K562 (cell line): ENCODE data around the gene SYNJ2. TPM values are rescaled to one million over a fixed set of nuclear protein-coding genes. Genes with fewer than 3 reads are reported as not detected.

ENCODE experiments used
- BCOR ChIP-seq: fragments of 450-650 bp; IDR thresholded peaks from 2 replicates; pipeline ENCODE4 v1.6.1; 2016
- BHLHE40 ChIP-seq: IDR thresholded peaks from 2 replicates; pipeline ENCODE4 v1.6.1; 2011; ENCODE audit warnings: low read length, improper control_type of control experiment
- CBX8 ChIP-seq: fragments of 200-600 bp; sonication (generic); IDR thresholded peaks from 2 replicates; pipeline ENCODE4 v1.6.1; 2012; ENCODE audit warnings: borderline replicate concordance, mixed run types, low read depth, mild to moderate bottlenecking, moderate library complexity, mixed read lengths, low read length, control low read depth, inconsistent platforms; ENCODE audit not compliant: poor library complexity, severe bottlenecking; ENCODE audit errors: extremely low read depth
- CEBPB ChIP-seq: fragments of 450-650 bp; IDR thresholded peaks from 2 replicates; pipeline ENCODE4 v1.6.1; 2016; ENCODE audit warnings: missing genetic modification characterization, missing compliant biosample characterization
- EGR1 ChIP-seq: fragments of 450-650 bp; conservative IDR thresholded peaks from 2 replicates; pipeline ENCODE4 v1.6.1; 2017; ENCODE audit warnings: mild to moderate bottlenecking
- FOXM1 ChIP-seq, 2 experiments: fragments of 450-650 bp in 1 of 2; sonication (generic) in 1 of 2; formaldehyde crosslinking in 1 of 2; IDR thresholded peaks; 2 replicates each; pipeline versions ENCODE4 v1.6.1 to v1.9.0; 2017 to 2022; ENCODE audit warnings: low read depth in 2 of 2, mild to moderate bottlenecking in 2 of 2, missing genetic modification reagents in 1 of 2, moderate library complexity in 1 of 2
- HDAC6 ChIP-seq: IDR thresholded peaks from 2 replicates; pipeline ENCODE4 v1.6.1; 2012; ENCODE audit warnings: low read depth, mild to moderate bottlenecking, control low read depth, inconsistent platforms, low read length, moderate library complexity
- ILK ChIP-seq: fragments of 450-650 bp; IDR thresholded peaks from 2 replicates; pipeline ENCODE4 v1.6.1; 2016; ENCODE audit warnings: missing genetic modification characterization, low read depth, mild to moderate bottlenecking, missing compliant biosample characterization, moderate library complexity, borderline replicate concordance
- MYBL2 ChIP-seq, 2 experiments: fragments of 450-650 bp in 1 of 2; sonication (generic) in 1 of 2; formaldehyde crosslinking in 1 of 2; IDR thresholded peaks; 2 replicates each; pipeline versions ENCODE4 v1.6.1 to v1.8.1; 2017 to 2022; ENCODE audit warnings: borderline replicate concordance in 1 of 2, inconsistent platforms in 1 of 2, low read depth in 1 of 2, mild to moderate bottlenecking in 1 of 2, missing genetic modification reagents in 1 of 2, moderate library complexity in 1 of 2
- NFXL1 ChIP-seq: fragments of 450-650 bp; formaldehyde crosslinking; IDR thresholded peaks from 2 replicates; pipeline ENCODE4 v1.4.0; 2021; ENCODE audit warnings: mild to moderate bottlenecking
- RBM22 ChIP-seq: fragments of 200-400 bp; formaldehyde crosslinking; IDR thresholded peaks from 2 replicates; pipeline ENCODE4 v1.6.1; 2018; ENCODE audit warnings: low read length, low read depth; ENCODE audit not compliant: poor library complexity, severe bottlenecking
- REST ChIP-seq, 2 experiments: fragments of 450-650 bp; formaldehyde crosslinking in 1 of 2; IDR thresholded peaks; 2 replicates each; pipeline versions ENCODE4 v1.4.0 to v1.6.1; 2014 to 2020; ENCODE audit warnings: mild to moderate bottlenecking in 2 of 2, borderline replicate concordance in 1 of 2, low read depth in 1 of 2
- SAFB2 ChIP-seq: fragments of 200-400 bp; formaldehyde crosslinking; IDR thresholded peaks from 2 replicates; pipeline ENCODE4 v1.6.1; 2018; ENCODE audit warnings: borderline replicate concordance, low read length, low read depth, moderate library complexity; ENCODE audit not compliant: severe bottlenecking
- SMARCA4 ChIP-seq: fragments of 450-650 bp; IDR thresholded peaks from 2 replicates; pipeline ENCODE4 v1.6.1; 2016
- SMARCB1 ChIP-seq: IDR thresholded peaks from 2 replicates; pipeline ENCODE4 v1.6.1; 2011; ENCODE audit warnings: improper control_type of control experiment, low read depth; ENCODE audit not compliant: insufficient read length
- TAF7 ChIP-seq: fragments of 450-650 bp; IDR thresholded peaks from 2 replicates; pipeline ENCODE4 v1.6.1; 2016; ENCODE audit warnings: missing genetic modification characterization, missing compliant biosample characterization
- ZFP36 ChIP-seq: fragments of 150-350 bp; IDR thresholded peaks from 2 replicates; pipeline ENCODE4 v1.6.1; 2018; ENCODE audit warnings: low read length, low read depth; ENCODE audit not compliant: partially characterized antibody
- ZNF133 ChIP-seq: fragments of 250-450 bp; sonication (Bioruptor Pico); IDR thresholded peaks from 2 replicates; pipeline ENCODE4 v1.4.0; 2020; ENCODE audit warnings: mild to moderate bottlenecking
- ZNF316 ChIP-seq: fragments of 450-650 bp; IDR thresholded peaks from 2 replicates; pipeline ENCODE4 v1.6.1; 2016
- ZNF436 ChIP-seq: fragments of 250-450, 450-650 bp; sonication (Bioruptor Pico); formaldehyde crosslinking; IDR thresholded peaks from 2 replicates; pipeline ENCODE4 v1.7.0; 2020; ENCODE audit warnings: mild to moderate bottlenecking
- polyA plus RNA-seq, 8 experiments: library from polyadenylated mRNA; depleted of rRNA in 4 of 8; stranded (reverse) in 5 of 8; unstranded in 3 of 8; fragments of >200 nt; fragmentation: Nextera tagmentation in 2 of 8; fragmentation: Illumina TruSeq in 1 of 8; extraction: Ambion mirVana in 2 of 8; extraction: Trizol in 1 of 8; gene quantifications; 2 replicates each; pipeline versions ENCODE4 v1.2.1 to v1.2.3, GENCODE V29; 2011 to 2014; ENCODE audit warnings: inconsistent platforms in 1 of 8, missing spikeins in 1 of 8
- total RNA-seq, 7 experiments: library from RNA; depleted of rRNA in 6 of 7; stranded (reverse); fragments of >200 nt in 6 of 7; fragmentation: Illumina TruSeq in 2 of 7; extraction: Trizol in 2 of 7; gene quantifications; 2 replicates each; pipeline versions ENCODE4 v1.2.1 to v1.2.3, GENCODE V29; 2011 to 2021; ENCODE audit warnings: low replicate concordance in 1 of 7

The SYNJ2 gene
- total and polyA plus RNA-seq, 9 of the 15 experiments (the other 6 are each of a cell fraction or from before 2014, with no cell fraction given): 3.0 to 27.7 (median 17.8) TPM

DNA sequence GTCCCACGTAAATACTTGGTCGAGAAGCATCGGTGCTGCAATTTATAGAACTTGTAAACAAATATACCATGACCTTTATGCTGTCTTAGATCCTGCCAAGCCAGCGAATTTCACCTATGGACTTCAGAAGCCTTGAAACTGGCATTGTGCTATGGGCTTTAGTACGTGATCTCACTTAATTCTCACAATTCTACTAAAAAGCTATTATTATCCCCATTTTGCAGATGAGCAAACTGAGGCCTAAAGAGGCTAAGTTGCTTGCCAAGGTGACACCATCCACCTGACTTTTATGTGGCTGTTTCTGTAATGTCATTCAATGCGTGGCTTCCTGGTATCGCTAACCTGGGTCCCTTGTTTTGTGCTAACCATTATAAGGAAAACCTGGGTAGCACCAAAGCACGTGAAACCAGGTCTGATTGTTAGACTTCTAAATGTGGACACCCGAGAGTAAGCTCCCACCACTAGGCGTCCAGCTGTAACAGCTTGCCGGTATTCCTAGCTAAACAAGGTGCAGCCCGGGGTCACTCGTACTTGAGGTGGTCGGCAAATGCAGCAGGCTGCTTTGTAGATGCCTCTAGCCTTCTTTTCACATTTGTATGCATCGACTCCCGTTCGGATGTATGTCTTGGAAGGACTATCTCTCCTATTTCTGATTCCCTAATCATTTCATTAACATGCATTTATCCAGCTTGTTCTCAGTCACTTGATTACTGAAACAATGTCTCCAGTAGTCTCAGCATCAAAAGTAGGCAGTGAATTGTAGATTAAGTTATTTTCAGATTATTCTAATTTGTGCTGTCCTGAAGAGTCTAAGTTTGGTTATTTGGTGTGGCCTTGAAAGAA lies 1.1 kb downstream of the SYNJ2 start (continued):
- no peak for TF ChIP-seq REST (IDR thresholded peaks at IDR 0.05; ENCODE audit: borderline replicate concordance)
- TF ChIP-seq REST (CRISPR knock-in tag; IDR thresholded peaks at IDR 0.05; ENCODE audit: low read depth): no peak
- no peak for TF ChIP-seq CEBPB (tag)
- TF ChIP-seq SAFB2: no peak
- TF ChIP-seq ILK (tag): no peak
- no peak for TF ChIP-seq ZNF133 (CRISPR knock-in tag)
- no peak for TF ChIP-seq ZFP36
- peak; percentile 100 for TF ChIP-seq BCOR
- no peak for TF ChIP-seq BHLHE40
- TF ChIP-seq ZNF436 (CRISPR knock-in tag): no peak
- TF ChIP-seq ZNF316: 0 out of 2 replicates have a peak, but pooled peaks have one; percentile 12
- no peak for TF ChIP-seq EGR1
- TF ChIP-seq FOXM1 (IDR thresholded peaks at IDR 0.05; ENCODE audit: low read depth): no peak
- no peak for TF ChIP-seq FOXM1 (CRISPR knock-in tag; IDR thresholded peaks at IDR 0.05; ENCODE audit: low read depth)
- no peak for TF ChIP-seq TAF7 (tag)
- TF ChIP-seq NFXL1: no peak
- no peak for TF ChIP-seq CBX8
- TF ChIP-seq SMARCA4: no peak
- TF ChIP-seq HDAC6: no peak
- TF ChIP-seq RBM22: no peak
- no peak for TF ChIP-seq MYBL2 (IDR thresholded peaks at IDR 0.05; ENCODE audit: low read depth)
- no peak for TF ChIP-seq MYBL2 (CRISPR knock-in tag; IDR thresholded peaks at IDR 0.05; ENCODE audit: borderline replicate concordance)
- TF ChIP-seq SMARCB1: no peak
